Activated naive CD4-positive, alpha-beta T cell treated with anti-CD3 and anti-CD28 coated beads, Interleukin-2, amount 50 U/mL, for 16 hours (primary cell): ENCODE data around the gene ADGRD2.

ENCODE experiments used
- DNase-seq: peaks from one replicate; pipeline ENCODE4 v3.0.0-alpha.2; 2020

ADGRD2 gene

DNA sequence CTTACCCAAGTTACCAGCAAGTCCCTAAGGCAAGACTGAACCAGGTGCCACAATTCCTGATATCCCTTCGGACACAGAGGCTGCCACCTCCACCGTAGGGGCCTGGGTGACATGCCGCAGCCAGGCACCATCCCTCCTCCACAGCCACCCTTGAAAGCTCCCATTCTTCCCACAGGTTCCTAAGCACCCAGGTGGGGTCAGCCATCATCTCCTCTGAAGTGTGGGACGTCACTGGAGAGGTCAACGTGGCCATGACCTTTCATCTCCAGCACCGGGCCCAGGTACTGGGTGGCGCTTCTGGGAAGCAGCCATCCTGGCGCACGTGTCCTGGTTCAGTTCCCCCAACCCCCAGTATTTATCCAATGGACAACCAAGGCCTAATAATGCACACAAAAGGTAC is 8.2 kb downstream of the ADGRD2 start:
- DNase-seq: no peak

DNA sequence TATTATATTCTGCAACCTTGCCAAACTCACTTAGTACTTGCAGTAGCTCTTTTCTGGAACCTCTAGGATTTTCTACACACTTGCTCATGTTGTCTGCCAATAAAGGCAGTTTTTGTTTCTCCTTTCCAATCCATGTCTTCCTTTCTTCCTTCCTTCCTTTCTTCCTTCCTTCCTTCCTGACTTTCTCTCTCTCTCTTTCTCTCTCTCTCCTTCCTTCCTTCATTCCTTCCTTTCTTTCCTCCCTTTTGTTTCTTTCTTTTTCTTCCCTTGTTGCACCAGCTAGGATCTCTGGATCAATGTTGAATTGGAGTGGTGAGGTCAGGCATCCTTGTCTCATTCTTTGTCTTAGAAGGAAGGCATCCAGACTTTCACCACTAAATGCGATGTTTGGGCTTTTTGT is 12.5 kb downstream of the ADGRD2 start:
- DNase-seq: no peak

DNA sequence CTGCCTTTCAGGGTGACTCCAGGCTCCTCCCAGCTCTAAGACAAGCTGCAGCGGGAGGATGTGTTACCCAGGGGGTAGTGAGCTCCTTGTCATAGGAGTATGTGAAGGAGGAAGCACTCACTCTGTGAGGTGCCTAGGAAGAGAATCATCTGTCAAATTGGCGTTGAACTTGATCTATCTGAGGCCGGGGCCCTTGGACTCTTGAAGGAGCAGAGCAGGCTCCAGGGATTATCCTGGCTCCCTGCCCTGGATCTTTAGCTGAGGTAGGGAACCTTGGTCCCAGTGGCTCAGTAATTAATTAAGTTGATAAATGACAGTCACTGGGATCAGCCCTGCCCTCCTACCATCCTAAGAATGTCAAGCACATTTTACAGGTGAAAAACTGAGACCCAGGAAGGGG is 15.5 kb downstream of the ADGRD2 start:
- no peak for DNase-seq

DNA sequence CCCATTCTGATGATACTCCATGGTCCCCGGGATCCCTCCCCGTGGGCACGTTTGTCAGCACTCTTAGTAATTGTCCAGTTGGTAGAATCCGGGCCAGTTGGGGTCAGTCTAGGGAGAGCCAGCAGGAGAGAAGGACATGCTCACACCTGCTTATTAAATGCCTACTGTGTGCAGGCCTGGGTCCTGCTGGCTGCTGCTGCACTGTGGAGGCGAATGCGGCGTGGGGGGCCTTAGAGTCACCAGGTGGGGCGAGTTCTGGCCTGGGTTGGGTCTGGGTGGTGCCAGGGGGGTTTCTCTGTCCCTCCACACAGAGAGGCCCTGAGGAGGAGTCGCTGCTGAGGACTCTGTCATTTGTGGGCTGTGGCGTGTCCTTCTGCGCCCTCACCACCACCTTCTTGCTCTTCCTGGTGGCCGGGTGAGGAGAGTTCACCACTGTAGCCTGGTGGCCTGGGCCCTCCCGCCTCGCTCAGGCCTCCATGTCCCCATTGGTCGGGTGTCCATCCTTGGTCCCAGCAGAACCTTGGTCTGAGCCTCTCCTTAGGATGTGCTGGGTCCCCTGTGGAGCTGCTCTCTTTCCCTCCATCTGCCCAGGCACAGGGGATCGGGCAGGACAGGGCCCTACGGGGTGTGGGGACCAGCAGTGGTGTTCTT is 17.3 kb downstream of the ADGRD2 start:
- no peak for DNase-seq

DNA sequence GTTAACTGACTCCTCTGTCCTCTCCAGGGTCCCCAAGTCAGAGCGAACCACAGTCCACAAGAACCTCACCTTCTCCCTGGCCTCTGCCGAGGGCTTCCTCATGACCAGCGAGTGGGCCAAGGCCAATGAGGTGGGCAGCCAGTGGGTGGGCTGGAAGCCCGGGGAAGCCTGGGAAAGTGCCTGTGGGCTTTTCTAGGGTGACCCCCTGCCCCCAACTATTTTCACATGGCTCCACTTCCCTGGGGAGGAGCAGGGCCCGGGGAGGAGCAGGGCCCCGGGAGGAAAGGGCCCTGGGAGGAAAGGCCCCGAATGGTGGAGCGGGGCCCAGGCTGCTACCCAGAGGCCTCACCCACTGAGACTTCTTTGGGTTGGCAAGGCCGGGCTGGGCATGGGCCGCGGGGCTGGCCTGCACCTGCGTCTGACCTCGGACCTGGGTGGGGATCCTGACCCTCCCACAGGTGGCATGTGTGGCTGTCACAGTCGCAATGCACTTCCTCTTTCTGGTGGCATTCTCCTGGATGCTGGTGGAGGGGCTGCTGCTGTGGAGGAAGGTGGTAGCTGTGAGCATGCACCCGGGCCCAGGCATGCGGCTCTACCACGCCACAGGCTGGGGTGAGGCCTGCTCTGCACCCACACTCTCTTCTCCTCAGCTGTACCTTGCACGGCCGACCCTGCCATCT is 17.9 kb downstream of the ADGRD2 start:
- DNase-seq: no peak

DNA sequence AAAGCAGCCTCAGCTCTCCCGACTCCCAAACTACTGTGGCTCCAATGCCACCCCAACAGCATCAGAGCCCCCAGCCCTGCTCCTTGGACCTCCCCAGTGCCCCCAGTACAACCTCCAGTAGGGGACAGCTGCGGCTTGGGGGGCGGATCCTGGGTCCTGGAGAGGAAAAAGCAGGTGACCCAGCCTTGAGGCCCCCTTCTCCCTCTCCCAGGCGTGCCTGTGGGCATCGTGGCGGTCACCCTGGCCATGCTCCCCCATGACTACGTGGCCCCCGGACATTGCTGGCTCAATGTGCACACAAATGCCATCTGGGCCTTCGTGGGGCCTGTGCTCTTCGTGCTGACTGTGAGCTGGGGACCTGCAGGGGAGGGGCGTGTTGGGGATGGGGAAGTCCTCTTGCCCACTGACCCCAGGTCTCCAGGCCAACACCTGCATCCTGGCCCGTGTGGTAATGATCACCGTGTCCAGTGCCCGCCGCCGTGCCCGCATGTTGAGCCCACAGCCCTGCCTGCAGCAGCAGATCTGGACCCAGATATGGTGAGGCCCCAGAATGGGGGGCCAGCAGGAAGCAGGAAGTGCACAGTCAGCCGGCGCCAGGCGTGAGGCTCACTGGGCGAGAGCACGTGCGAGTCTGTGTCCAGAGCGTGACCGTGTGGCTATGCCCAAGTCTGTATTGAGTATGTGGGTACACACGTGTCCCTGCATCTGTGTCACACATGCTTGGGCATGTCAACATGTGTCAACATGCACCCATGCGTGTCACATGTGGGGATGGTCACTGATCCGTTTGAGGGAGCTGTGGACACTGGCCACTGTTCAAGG is 19.0 kb downstream of the ADGRD2 start:
- DNase-seq: no peak

DNA sequence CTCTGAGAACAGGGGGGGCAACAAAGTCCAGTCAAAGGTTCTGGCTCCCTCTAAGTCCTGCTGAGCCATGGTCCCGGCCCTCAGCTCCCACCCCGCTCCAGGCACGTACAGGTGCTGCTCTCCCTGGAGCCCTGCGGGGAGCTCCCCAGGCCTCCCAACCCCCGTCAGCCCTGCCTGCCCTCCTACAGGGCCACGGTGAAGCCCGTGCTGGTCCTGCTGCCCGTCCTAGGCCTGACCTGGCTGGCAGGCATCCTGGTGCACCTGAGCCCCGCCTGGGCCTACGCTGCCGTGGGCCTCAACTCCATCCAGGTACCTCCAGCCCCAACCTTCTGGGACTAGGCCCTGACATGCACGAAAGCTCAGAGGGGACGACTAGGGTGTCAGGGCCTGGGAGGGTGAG is 20.1 kb downstream of the ADGRD2 start:
- DNase-seq: no peak

DNA sequence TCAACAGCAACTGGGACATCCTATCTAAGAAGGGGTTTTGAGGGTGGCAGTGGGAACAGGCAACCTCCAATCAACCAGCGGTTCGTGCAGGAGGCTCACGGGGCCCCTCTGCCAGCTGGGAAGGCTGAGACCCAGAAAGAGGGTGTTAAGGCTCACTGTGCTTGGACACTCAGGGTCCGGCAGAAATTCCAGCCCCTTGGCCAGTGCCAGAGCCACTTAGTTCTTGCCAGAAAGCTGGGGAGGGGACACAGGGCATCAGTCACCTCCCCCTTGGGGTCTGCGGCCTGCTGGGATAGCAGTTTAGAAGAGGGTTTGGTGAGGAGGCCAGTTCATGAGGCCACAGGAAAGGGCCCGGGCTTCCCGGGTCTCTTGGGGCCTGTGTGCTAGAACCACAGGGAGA is 20.5 kb downstream of the ADGRD2 start:
- DNase-seq: no peak

DNA sequence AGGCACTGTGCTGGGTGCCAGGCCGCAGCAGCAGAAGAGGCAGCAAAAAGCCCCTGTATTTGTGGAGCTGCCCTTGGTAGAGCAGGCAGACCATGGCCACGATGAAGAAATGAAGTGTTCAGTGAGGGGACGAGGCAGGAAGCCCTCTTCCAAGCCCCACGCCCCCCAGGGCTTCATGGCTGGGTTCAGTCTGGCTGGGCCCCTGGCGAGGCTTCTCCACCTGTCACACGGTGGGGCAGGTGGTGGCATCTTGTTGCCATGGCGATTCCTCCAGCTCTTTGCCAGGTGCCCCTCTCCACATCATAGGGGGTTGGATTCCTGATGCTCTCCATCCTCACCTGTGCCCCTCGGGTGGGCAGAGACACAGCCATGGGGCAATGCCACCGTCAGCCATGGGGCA is 21.5 kb downstream of the ADGRD2 start:
- DNase-seq: no peak

DNA sequence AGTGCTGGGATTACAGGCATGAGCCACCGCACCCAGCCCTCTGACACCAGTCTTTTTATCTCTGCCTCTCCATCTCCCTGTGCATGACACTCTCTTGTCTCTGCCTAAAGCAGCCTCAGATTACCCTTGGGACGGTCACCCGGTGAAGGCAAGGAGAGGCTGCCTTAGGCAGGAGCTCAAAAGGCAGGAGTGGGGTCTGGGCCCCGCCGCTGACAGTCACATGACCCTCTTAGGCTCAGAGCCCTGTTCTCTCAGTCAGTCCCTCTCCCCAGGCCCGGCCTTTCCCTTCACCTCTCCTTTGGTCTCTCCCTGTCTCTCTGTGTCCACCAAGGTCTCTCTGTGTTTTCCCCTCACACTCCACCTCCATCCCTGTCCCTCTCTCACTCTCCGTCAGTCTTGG is 22.5 kb downstream of the ADGRD2 start:
- no peak for DNase-seq

DNA sequence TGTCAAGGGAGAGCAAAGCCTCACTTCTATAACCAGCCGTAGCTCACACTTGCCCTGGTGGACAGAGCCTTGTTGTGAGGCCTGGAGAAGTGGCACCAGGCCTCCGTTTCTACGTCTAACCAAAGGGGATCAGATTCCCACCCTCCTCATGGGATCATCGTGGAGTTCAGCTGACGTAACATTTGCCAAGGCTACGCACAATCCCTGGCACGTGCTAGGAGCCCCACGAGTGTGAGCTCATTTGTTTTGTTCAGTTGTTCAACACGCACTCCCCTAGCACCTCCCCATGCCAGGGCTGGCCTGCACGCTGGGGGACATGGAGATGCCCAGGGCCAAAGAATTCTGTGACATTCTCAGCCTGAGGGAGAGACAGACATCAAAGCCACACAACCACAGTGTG is 23.1 kb downstream of the ADGRD2 start:
- DNase-seq: no peak

DNA sequence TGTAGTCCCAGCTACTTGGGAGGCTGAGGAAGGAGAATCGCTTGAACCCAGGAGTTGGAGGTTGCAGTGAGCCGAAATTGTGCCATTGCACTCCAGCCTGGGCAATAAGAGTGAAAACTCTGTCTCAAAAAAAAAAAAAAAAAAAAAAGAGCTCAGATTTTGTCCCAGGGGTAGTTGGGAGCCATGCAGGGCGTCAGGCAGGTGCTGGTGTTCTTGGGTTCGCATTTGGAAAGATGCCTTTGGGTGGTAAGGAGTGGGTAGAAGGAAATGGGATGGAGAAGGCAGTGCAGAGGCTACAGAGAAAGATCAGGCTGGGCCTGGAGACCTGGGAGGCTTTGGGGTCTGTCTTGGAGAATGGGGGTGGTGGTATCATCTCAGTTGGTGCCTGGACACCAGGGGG is 23.9 kb downstream of the ADGRD2 start:
- DNase-seq: no peak

DNA sequence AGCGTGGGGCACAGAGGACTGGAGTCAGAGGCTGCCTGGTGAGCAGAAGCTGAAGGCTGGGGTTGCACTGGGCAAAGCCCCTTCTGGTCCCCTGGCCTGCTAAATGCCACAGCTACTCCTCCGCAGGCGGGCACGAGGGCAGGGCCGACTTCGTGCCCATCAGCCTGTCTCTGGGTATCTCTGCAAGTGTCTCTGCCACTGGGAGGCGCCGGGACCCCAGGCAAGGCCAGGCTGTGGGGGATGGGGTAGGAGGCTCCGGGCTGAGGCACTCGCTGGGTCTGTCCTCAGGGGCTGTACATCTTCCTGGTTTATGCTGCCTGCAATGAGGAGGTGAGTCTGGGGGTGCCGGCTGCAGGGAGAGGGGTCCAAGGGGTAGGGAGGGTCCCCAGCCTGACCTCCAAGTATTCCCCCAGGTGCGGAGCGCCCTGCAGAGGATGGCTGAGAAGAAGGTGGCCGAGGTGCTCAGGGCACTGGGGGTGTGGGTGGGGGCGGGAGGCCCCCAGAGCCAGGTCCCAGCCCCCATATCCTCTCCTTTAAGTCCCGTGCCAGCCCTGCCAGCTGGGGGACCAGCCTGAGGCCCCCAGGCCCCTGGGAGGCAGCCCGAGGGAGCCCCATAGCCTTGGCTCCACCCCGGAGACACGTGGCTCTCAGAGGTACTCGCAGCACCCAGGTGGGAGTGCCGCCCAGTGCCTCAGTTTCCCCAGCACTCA is 25.1 kb downstream of the ADGRD2 start:
- no peak for DNase-seq

DNA sequence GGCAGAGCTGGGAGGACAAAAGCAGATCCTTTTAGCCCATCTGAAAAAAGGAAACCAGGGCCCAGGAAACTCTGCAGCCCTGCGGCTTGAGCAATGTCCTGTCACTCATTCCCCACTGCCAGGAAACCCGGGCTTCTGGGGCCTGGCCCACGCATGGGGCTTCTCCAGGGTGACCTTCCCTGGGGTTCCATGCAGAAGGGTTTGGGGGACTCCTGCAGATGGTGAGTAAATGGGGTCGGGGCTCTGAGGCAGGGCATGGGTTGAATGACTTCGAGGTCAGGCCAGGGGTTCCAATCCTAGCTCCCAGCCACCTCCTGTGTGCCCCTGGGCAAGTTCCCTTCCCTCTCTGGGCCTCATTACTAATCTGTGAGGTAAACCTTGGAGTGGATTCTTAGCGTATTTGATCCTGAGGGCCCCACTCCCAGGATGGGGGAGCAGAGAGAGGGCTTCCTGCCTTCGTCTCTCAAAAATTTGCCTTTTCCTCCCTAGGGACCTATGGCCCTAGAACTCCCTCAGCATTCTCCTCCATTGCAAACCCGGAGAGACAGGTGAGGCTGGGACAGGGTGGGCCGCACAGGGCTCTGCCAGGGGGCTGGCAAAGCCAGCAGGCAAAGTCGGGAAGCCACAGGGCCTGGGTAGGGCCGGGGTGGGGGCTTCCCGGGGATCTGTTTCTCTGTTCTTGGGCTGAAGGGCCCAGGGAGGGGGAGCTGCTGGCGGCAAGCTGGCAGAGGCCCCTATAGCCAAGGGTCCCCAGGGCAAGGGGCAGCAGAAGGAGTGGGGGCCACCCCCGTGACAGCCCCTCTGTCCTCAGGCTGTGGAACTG is 25.8 kb downstream of the ADGRD2 start:
- no peak for DNase-seq

DNA sequence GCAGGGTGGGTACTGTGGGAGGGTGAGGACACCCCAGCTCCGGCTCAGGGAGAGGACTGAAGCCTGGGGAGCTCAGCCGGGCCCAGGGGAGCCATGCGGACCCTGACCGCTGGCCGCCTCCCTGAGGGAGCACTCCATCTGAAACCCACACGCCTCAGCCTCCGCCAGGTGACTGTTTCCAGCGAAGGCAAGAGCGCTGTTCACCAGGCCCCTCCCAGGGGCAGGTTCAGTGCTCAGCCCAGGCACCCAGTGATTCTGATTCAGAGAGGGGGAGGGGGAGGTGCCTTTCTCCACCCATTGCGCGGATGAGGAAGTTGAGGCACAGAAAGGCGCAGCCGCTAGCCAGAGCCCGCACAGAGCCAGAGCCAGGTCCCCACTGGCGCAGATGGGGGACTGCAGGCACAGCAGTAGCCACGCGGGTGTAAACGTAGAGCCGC is 27.0 kb downstream of the ADGRD2 start:
- no peak for DNase-seq

DNA sequence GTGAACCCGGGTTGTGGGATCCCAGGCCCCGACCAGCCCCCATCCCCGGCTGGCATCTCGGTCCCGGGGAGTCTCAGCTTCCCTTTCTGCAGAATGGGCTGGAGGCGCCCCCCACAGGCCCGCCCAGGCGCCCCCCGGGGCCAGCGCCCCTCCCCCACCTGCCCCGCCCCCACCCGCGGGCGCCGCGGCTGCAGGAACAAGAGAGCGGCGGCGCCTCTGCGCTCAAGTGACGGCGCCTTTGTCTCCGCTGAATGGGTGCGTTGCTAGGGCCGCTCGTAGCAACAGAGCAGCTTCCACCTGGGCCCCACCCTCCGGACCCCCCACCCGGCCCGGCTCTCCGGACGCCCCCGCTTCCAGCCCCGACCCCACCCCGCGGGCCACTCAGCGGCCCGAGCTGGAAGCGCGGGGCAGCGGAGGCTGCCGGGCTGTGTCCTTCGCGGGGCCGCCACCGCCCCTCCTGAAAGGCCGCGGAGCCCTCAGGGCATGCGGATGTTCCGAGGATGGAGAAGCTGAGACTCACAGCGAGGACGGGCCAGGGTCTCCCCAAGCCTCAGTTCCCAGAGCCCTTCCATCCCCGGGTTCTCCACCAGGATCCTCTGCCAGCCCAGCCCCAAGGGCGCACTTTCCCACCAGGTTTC is 27.5 kb downstream of the ADGRD2 start:
- DNase-seq: no peak

DNA sequence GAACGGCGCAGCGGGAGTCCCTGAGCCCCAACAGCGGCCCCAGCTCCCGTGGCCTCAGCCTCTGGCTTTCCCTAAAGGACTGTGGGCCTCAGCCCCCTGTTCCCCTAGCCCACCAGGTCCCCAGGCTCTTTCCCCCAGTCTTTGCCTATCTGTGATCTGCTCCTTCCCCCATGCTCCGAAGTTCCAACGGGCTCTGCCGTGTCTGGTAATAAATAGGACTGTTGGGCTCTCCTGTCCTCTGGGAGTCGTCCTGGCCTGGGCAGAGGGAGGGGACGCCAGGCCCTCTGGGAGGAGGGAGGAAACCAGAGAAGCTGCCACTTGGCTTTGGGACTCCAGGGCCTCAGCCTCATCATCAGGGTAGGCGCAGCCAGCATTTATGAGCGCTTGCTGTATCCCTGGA is 28.1 kb downstream of the ADGRD2 start:
- DNase-seq: no peak

DNA sequence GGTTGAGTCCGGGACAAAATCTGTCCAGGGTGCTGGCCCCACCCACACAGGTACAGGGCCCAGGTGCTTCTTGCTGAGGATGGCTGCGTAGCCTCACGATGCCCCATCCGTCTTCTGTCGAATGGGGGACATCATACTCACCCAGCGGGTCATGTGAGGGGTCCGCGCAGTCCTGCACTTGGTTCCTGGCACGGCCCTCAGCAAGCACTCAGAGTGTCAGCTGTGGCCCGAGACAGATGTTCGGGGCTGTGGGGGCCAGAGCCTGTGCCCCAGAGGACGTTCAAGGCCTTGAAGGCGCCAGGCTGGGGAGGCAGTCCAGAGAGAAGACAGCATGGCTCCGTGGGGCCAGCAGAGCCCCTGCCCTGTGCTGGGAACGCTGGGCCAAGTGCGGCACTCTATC is 29.1 kb downstream of the ADGRD2 start:
- DNase-seq: no peak

DNA sequence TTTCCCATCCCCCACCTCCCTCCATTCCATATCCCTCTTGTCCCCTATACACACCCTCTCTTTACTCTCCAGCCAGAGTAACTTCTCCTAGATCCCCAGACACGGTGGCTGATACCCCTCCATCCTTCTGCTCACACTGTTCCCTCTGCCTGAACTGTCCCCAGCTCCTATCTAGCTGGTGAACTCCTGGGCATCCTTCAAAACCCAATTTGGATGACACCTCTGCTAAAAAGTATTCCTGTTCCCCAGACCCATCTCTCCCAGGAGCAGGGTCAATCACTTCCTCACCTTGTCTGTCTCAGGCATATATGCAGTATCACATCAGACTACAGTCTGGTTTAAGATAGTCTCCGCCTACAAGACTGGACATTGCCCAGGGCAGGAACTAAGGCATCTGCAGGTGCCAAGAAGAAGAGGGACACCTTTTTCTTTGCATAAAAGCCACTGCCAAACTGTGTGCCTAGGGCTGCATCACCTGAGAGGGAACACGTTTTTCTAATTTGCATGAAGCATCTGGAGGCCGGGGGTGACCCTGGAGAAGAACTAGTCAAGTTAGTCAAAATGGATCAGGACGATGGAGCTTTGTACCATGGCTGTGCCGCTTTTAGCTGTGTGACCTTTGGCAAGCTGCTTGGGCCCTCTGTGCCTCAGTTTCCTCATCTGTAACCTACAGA is 29.8 kb downstream of the ADGRD2 start:
- no peak for DNase-seq

DNA sequence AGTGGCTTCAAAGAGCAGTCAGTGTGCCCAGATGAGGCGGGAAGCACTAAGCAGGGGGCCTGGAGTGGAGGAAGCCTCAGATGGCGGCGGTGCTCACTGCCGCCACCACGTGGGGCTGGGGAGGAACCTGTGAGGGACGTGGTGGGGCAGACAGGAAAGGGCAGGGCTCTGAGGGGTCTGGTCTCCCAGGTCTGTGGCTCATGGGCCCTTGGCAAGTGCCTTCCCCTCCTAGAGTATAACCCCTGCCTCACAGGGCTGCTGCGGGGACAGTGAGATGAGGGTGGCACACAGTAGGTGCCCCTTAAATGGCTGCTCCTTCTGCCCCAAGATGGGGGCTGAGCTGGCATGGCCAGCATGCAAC is 30.4 kb downstream of the ADGRD2 start:
- no peak for DNase-seq

DNA sequence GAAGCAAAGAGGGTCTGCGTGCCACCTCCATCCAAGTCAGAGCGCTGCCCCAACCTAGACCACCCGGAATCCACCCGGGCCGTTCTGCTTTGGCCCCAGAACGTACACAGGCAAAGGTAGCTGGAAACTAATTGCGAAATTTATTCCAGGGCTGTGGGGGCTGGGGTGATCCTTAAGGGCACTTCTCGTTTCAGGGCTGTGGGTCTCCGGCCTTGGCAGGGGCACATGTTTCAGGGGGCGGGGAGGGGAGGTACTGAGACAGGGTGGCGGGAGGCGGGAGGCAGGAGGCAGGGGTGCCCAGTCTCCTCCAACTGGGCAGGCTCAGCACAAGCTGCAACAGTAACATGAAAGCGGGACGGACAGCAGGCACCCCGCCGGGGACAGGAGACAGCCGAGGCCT is 30.9 kb downstream of the ADGRD2 start:
- no peak for DNase-seq
